KMS-11 (cell line): ENCODE results near the gene CKMT2.

Experiments
- H2AFZ ChIP-seq: fragments of 200-600 bp; sonication (generic); 2 replicates; pipeline ENCODE4 v1.6.1; 2016; ENCODE audit warnings: antibody characterized with exemption, mixed run types, low read depth
- H3K27ac ChIP-seq: fragments of 200-600 bp; sonication (generic); 2 replicates; pipeline ENCODE4 v1.6.1; 2016; ENCODE audit warnings: mild to moderate bottlenecking, mixed run types
- H3K27me3 ChIP-seq: fragments of 200-600 bp; sonication (generic); 2 replicates; pipeline ENCODE4 v1.6.1; 2017; ENCODE audit warnings: mild to moderate bottlenecking, low read depth, mixed run types, moderate library complexity; ENCODE audit not compliant: insufficient read depth
- H3K36me3 ChIP-seq: fragments of 200-600 bp; sonication (generic); 2 replicates; pipeline ENCODE4 v1.6.1; 2017; ENCODE audit warnings: mild to moderate bottlenecking, mixed run types; ENCODE audit not compliant: insufficient read depth
- H3K4me1 ChIP-seq: fragments of 200-600 bp; sonication (generic); 2 replicates; pipeline ENCODE4 v1.6.1; 2016; ENCODE audit warnings: mild to moderate bottlenecking, low read depth, mixed run types; ENCODE audit not compliant: poor library complexity, severe bottlenecking
- H3K4me2 ChIP-seq: fragments of 200-600 bp; sonication (generic); 2 replicates; pipeline ENCODE4 v1.7.0; 2016; ENCODE audit warnings: mild to moderate bottlenecking, mixed run types
- H3K4me3 ChIP-seq: fragments of 200-600 bp; sonication (generic); IDR thresholded peaks from 2 replicates; pipeline ENCODE4 v1.6.1; 2017; ENCODE audit warnings: low read depth, low read length, mixed read lengths; ENCODE audit not compliant: insufficient read depth
- H3K79me2 ChIP-seq: fragments of 200-600 bp; sonication (generic); 2 replicates; pipeline ENCODE4 v1.6.1; 2016; ENCODE audit warnings: low read depth, mixed run types; ENCODE audit not compliant: insufficient read depth
- H3K9ac ChIP-seq: fragments of 200-600 bp; sonication (generic); 2 replicates; pipeline ENCODE4 v1.6.1; 2016; ENCODE audit warnings: mild to moderate bottlenecking, mixed run types
- H4K20me1 ChIP-seq: fragments of 200-600 bp; sonication (generic); 2 replicates; pipeline ENCODE4 v1.6.1; 2016; ENCODE audit warnings: mild to moderate bottlenecking, mixed run types; ENCODE audit not compliant: insufficient read depth
- CTCF ChIP-seq: fragments of 200-600 bp; sonication (generic); conservative IDR thresholded peaks from 2 replicates; pipeline ENCODE4 v1.6.1; 2017; ENCODE audit warnings: low read depth, mild to moderate bottlenecking, antibody characterized with exemption, low read length, moderate library complexity, mixed read lengths

CKMT2 gene

GRCh38 chr5:81216152-81216551 lies 17.0 kb upstream of the CKMT2 start:
- H3K4me2 ChIP-seq: no peak overlapping the region
- no peaks in the 10 kb centered on the region for H3K36me3 ChIP-seq
- no peaks in the 10 kb centered on the region for H4K20me1 ChIP-seq
- H3K4me3 ChIP-seq: no peak overlapping the region
- no peak overlapping the region for H3K9ac ChIP-seq
- no peak overlapping the region for H2AFZ ChIP-seq
- TF ChIP-seq CTCF: no peak
- H3K79me2 ChIP-seq: no peaks in the 10 kb centered on the region
- H3K27me3 ChIP-seq: no peaks in the 10 kb centered on the region
- H3K27ac ChIP-seq: no peak overlapping the region
- no peaks in the 10 kb centered on the region for H3K4me1 ChIP-seq

GRCh38 chr5:81219389-81219788 lies 13.7 kb upstream of the CKMT2 start:
- H4K20me1 ChIP-seq: no peaks in the 10 kb centered on the region
- H3K36me3 ChIP-seq: no peaks in the 10 kb centered on the region
- no peak overlapping the region for H3K9ac ChIP-seq
- no peak overlapping the region for H3K4me3 ChIP-seq
- no peak for TF ChIP-seq CTCF
- no peaks in the 10 kb centered on the region for H3K4me1 ChIP-seq
- no peak overlapping the region for H3K27ac ChIP-seq
- H3K4me2 ChIP-seq: no peak overlapping the region
- no peaks in the 10 kb centered on the region for H3K27me3 ChIP-seq
- no peak overlapping the region for H2AFZ ChIP-seq
- no peaks in the 10 kb centered on the region for H3K79me2 ChIP-seq

- Histone ChIP-seq H3K36me3 (no peaks in the 10 kb centered on the region), H3K9ac (no peak overlapping the region), H3K27ac (no peak overlapping the region), H2AFZ (no peak overlapping the region), H3K79me2 (no peaks in the 10 kb centered on the region), H3K27me3 (no peaks in the 10 kb centered on the region), H4K20me1 (no peaks in the 10 kb centered on the region), H3K4me1 (no peaks in the 10 kb centered on the region), H3K4me3 (no peak overlapping the region), H3K4me2 (no peak overlapping the region)
- no peak for TF ChIP-seq CTCF
Observed at GRCh38 chr5:81222285-81222684, 10.8 kb upstream of the CKMT2 start.

- no peak overlapping the region for H2AFZ ChIP-seq
- TF ChIP-seq CTCF: no peak
Observed at GRCh38 chr5:81225463-81225862, 7.7 kb upstream of the CKMT2 start.

More at GRCh38 chr5:81225463-81225862, 7.7 kb upstream of the CKMT2 start:
- H3K27ac ChIP-seq: no peak overlapping the region
- H3K4me1 ChIP-seq: no peaks in the 10 kb centered on the region
- H3K4me2 ChIP-seq: no peak overlapping the region
- H3K36me3 ChIP-seq: no peaks in the 10 kb centered on the region
- no peaks in the 10 kb centered on the region for H4K20me1 ChIP-seq
- H3K27me3 ChIP-seq: no peaks in the 10 kb centered on the region
- no peak overlapping the region for H3K9ac ChIP-seq
- no peak overlapping the region for H3K4me3 ChIP-seq
- H3K79me2 ChIP-seq: no peaks in the 10 kb centered on the region
